Left lung (tissue), 10 donors: ENCODE measurements around the gene IFNAR2. TPM values are rescaled to one million over a fixed set of nuclear protein-coding genes. Genes with fewer than 3 reads are reported as not detected.

ENCODE experiments used
- ATAC-seq: fragments of 200-7000 bp; cut with Tn5 transposase; one replicate; pipeline ENCODE4 v1.9.1; 2020; ENCODE audit warnings: moderate library complexity
- DNase-seq, 4 donors: peaks; one replicate each; pipeline ENCODE4 v3.0.0-alpha.2; 2013 to 2020
- H3K27ac ChIP-seq, 2 donors: fragments of 200-600 bp; sonication (generic) in 1 of 2; one replicate each; pipeline versions ENCODE4 v1.5.0 to v1.8.0; 2020 to 2021
- H3K27me3 ChIP-seq, 2 donors: fragments of 200-600 bp; sonication (generic) in 1 of 2; one replicate each; pipeline versions ENCODE4 v1.5.0 to v1.8.0; 2020 to 2021
- H3K36me3 ChIP-seq, 2 donors: fragments of 200-600 bp; sonication (generic) in 1 of 2; one replicate each; pipeline versions ENCODE4 v1.5.0 to v1.8.0; 2020 to 2021
- H3K4me1 ChIP-seq, 2 donors: fragments of 200-600 bp; one replicate each; pipeline ENCODE4 v1.8.0; 2021
- H3K4me3 ChIP-seq, 2 donors: fragments of 200-600 bp; sonication (generic) in 1 of 2; one replicate each; pipeline versions ENCODE4 v1.5.0 to v1.8.0; 2020 to 2021; ENCODE audit warnings: mild to moderate bottlenecking in 1 of 2
- H3K9me3 ChIP-seq, 2 donors: fragments of 200-600 bp; sonication (generic) in 1 of 2; one replicate each; pipeline versions ENCODE4 v1.5.0 to v1.8.0; 2020 to 2021
- intact Hi-C, 2 donors: fragments of 100-400 bp; cut with DNase I; formaldehyde crosslinking; loops; one replicate each; pipeline versions ENCODE4 v1.11.2 to v1.14.2; 2022
- polyA plus RNA-seq, 6 donors: library from polyadenylated mRNA; unstranded; fragments of 120-200 nt; gene quantifications; one replicate each; pipeline ENCODE4 v1.2.1, GENCODE V29; 2013; ENCODE audit not compliant: insufficient read length in 6 of 6
- total RNA-seq, 2 donors: library from RNA; stranded (reverse); fragmentation: NEBNext Ultra II Directional; extraction: Animal tissue kit (Norgen Biotek cat#: 25700); gene quantifications; one replicate each; pipeline ENCODE4 v1.2.1, GENCODE V29; 2021
- TF ChIP-seq, protein P1 (sequence below), 2 donors: fragments of 200-600 bp; sonication (generic) in 1 of 2; IDR thresholded peaks; one replicate each; pipeline versions ENCODE4 v1.5.0 to v1.8.0; 2021; ENCODE audit warnings: antibody characterized with exemption in 2 of 2
- donor health status: DM: no; HTN: yes; CAD: no.
- donor health status: DM: no; HTN: no; CAD: no.

The IFNAR2 gene
- total and polyA plus RNA-seq, 8 donors: 16.4 to 50.1 (median 22.6) TPM

DNA sequence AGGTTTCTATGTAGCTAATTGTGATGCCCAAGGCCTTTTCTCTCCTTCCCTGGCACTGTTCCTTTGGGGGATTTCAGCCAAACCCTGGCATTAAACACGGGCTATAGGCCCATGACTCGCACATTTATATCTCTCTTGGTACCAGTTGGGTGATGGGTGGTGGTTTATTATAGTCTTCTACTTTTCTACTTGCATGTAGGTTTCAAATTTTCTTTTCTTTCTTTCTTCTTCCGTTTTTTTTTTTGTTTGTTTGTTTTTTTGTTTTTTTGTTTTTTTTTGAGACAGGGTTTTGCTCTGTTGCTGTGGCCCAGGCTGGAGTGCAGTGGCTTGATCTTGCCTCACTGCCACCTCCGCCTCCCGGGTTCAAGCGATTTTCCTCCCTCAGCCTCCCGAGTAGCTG is 37.5 kb downstream of the IFNAR2 start:
- DNase-seq (no peak), ATAC-seq (no peak)
- Histone ChIP-seq H3K36me3 (peaks cover 0 to 58% of the 10 kb centered on the region in 2 donors), H3K27ac (peak overlapping the region; percentile 84 to 90), H3K9me3 (no peaks in the 10 kb centered on the region), H3K27me3 (no peaks in the 10 kb centered on the region), H3K4me3 (peak overlapping the region; percentile 65 to 68), H3K4me1 (peaks cover 14 to 67% of the 10 kb centered on the region in 2 donors)
- TF ChIP-seq, protein P1, sequence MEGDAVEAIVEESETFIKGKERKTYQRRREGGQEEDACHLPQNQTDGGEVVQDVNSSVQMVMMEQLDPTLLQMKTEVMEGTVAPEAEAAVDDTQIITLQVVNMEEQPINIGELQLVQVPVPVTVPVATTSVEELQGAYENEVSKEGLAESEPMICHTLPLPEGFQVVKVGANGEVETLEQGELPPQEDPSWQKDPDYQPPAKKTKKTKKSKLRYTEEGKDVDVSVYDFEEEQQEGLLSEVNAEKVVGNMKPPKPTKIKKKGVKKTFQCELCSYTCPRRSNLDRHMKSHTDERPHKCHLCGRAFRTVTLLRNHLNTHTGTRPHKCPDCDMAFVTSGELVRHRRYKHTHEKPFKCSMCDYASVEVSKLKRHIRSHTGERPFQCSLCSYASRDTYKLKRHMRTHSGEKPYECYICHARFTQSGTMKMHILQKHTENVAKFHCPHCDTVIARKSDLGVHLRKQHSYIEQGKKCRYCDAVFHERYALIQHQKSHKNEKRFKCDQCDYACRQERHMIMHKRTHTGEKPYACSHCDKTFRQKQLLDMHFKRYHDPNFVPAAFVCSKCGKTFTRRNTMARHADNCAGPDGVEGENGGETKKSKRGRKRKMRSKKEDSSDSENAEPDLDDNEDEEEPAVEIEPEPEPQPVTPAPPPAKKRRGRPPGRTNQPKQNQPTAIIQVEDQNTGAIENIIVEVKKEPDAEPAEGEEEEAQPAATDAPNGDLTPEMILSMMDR (IDR thresholded peaks at IDR 0.05): no peak
- intact Hi-C loops: no loop called here

GRCh38 chr21:33268393-33268736 is 38.6 kb downstream of the IFNAR2 start:
- peaks cover 0 to 58% of the 10 kb centered on the region in 2 donors for H3K36me3 ChIP-seq
- DNase-seq (no peak), ATAC-seq (no peak)
- H3K4me1 ChIP-seq: peaks cover 14 to 73% of the 10 kb centered on the region in 2 donors
- TF ChIP-seq, protein P1 (IDR thresholded peaks at IDR 0.05): no peak
- intact Hi-C loops: no loop called here
- no peaks in the 10 kb centered on the region for H3K9me3 ChIP-seq
- no peak overlapping the region for H3K4me3 ChIP-seq
- no peaks in the 10 kb centered on the region for H3K27me3 ChIP-seq
- H3K27ac ChIP-seq: peak overlapping the region in 1 of 2 donors; percentile 90

DNA sequence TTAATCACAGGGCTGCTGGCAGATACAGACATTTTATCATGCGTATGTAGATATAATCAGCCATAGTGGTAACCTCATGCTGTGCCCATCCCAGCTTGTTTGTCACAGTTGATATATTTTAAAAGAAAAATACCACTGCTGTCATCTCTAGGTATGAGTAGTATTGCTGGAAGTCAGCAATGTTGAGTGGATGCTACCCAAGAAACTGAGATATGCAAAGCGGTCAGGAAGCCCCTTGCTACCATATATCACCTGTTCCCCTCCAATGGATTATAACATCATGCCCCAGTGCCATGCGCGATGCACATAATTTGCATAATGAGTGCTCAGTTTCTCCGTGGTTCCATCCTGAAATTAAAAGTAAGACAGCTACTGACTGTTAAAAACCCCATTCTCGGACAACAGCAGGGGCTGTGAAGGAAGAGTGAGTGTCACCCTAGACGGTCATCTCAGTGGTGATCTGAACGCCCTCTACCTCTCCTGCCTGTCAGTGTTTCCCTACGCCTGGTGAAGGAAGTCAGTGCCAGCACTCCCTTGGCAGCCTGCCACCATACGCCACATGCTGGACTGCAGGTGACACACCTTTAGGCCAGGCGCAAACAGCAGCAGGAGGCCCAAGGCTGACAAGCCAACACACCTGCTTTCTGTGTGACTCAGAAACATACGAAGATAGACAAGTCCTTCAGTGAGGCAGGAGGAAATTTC is 39.2 kb downstream of the IFNAR2 start:
- H3K27ac ChIP-seq: peak overlapping the region in 1 of 2 donors; percentile 90
- TF ChIP-seq, protein P1 (IDR thresholded peaks at IDR 0.05): no peak
- DNase-seq (peak in 3 of 4 donors; percentile 69 to 92 (median 89)), ATAC-seq (peak; percentile 61)
- H3K27me3 ChIP-seq: no peaks in the 10 kb centered on the region
- H3K4me3 ChIP-seq: no peak overlapping the region
- peaks cover 0 to 58% of the 10 kb centered on the region in 2 donors for H3K36me3 ChIP-seq
- no peaks in the 10 kb centered on the region for H3K9me3 ChIP-seq
- intact Hi-C loops: no loop called here
- H3K4me1 ChIP-seq: peaks cover 14 to 73% of the 10 kb centered on the region in 2 donors

DNA sequence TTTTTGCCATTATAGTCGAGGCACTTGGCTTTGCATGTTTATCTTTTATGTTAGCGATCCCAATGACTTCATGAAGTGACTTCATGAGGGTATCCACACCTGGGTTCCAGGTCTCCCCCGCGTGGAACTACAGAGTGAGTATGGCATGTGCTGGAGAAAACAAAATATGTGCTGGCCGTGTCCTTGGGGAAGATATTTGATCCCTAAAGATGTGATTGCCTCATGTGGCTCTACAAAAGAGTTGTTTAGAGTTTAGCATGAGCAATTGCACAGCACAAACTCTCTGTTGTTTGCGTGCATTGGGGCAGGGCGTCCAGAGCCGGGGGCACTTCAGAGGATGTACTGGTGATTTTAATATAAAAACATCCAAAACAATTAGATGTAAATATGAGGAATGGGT is 41.2 kb downstream of the IFNAR2 start:
- TF ChIP-seq, protein P1 (IDR thresholded peaks at IDR 0.05): no peak
- no peak overlapping the region for H3K4me3 ChIP-seq
- H3K36me3 ChIP-seq: peaks cover 0 to 70% of the 10 kb centered on the region in 2 donors
- no peak for DNase-seq
- no peaks in the 10 kb centered on the region for H3K9me3 ChIP-seq
- no peaks in the 10 kb centered on the region for H3K27me3 ChIP-seq
- H3K27ac ChIP-seq: no peak overlapping the region
- peaks cover 14 to 57% of the 10 kb centered on the region in 2 donors for H3K4me1 ChIP-seq
- intact Hi-C loops: no loop called here
- no peak for ATAC-seq

DNA sequence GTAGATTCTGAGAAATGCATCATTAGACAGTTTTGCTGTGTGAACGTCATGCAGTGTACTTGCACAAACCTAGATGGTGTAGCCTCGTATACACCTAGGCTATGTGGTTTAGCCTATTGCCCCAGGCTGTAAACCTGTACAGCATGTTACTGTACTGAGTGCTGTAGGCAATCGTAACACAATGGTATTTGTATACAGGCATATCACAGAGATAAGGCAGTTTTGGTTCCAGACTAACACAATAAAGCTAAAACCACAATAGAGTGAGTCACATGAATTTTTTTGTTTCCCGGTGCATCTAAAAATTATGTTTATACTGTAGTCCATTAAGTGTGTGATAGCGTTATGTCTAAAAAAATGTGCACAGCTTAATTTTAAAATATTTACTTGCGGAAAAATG is 43.3 kb downstream of the IFNAR2 start:
- TF ChIP-seq, protein P1 (IDR thresholded peaks at IDR 0.05): no peak
- no peaks in the 10 kb centered on the region for H3K27me3 ChIP-seq
- H3K27ac ChIP-seq: no peak overlapping the region
- no peak overlapping the region for H3K4me3 ChIP-seq
- peaks cover 0 to 87% of the 10 kb centered on the region in 2 donors for H3K36me3 ChIP-seq
- no peaks in the 10 kb centered on the region for H3K9me3 ChIP-seq
- DNase-seq (no peak), ATAC-seq (no peak)
- intact Hi-C loops: no loop called here
- H3K4me1 ChIP-seq: peaks cover under 1 to 43% of the 10 kb centered on the region in 2 donors
